HG03432 (cell line): Measurements from ENCODE around the gene CDK10.
"Not testable (repeated sequence)": the region's sequence is repeated elsewhere in the genome, so short reads cannot be mapped to it uniquely, and the experiment has no call there.

ENCODE experiments used
- ATAC-seq: cut with Tn5 transposase; IDR thresholded peaks from one replicate; pipeline ENCODE4 v1.9.1; 2021; ENCODE audit warnings: mild to moderate bottlenecking, moderate library complexity; ENCODE audit not compliant: unreplicated experiment

Gene CDK10

GRCh38 chr16:89686520-89687091, at the start of gene CDK10:
Gene CDK10 (plus strand): TSS chr16:89686689. CDS start chr16:89686711, 22 bp downstream.
- peak; percentile 81 for ATAC-seq

- ATAC-seq: no peak
Observed at GRCh38 chr16:89637379-89637778, 49.1 kb upstream of the CDK10 start.

- ATAC-seq: no peak
Observed at GRCh38 chr16:89638455-89638854, 48.0 kb upstream of the CDK10 start.

- no peak for ATAC-seq
Observed at GRCh38 chr16:89639385-89639784, 47.1 kb upstream of the CDK10 start.

- no peak for ATAC-seq
Observed at GRCh38 chr16:89641458-89642119, 44.9 kb upstream of the CDK10 start.

- no peak for ATAC-seq
Observed at GRCh38 chr16:89642574-89642973, 43.9 kb upstream of the CDK10 start.

- ATAC-seq: no peak
Observed at GRCh38 chr16:89643769-89644300, 42.7 kb upstream of the CDK10 start.

GRCh38 chr16:89645122-89645521, 41.4 kb upstream of the CDK10 start:
- no peak for ATAC-seq

- no peak for ATAC-seq
Observed at GRCh38 chr16:89646270-89646669, 40.2 kb upstream of the CDK10 start.

GRCh38 chr16:89646906-89647305, 39.6 kb upstream of the CDK10 start:
- no peak for ATAC-seq

GRCh38 chr16:89651584-89651983, 34.9 kb upstream of the CDK10 start:
- ATAC-seq: no peak

GRCh38 chr16:89653656-89654295, 32.7 kb upstream of the CDK10 start:
- ATAC-seq: no peak

- ATAC-seq: no peak
Observed at GRCh38 chr16:89655062-89655643, 31.3 kb upstream of the CDK10 start.

GRCh38 chr16:89656435-89657121, 29.9 kb upstream of the CDK10 start:
- ATAC-seq: no peak

- ATAC-seq: peak; percentile 90
Observed at GRCh38 chr16:89657442-89658220, 28.9 kb upstream of the CDK10 start, which contains the start of the genes CHMP1A and SPATA33. Gene CHMP1A (minus strand): TSS chr16:89657708. CDS start chr16:89657588, 120 bp downstream. Gene SPATA33 (plus strand): TSS chr16:89657836. CDS start chr16:89657912, 76 bp downstream.

GRCh38 chr16:89658221-89658879, 28.1 kb upstream of the CDK10 start:
- no peak for ATAC-seq

GRCh38 chr16:89660146-89660545, 26.3 kb upstream of the CDK10 start:
- ATAC-seq: no peak

GRCh38 chr16:89661215-89661614, 25.3 kb upstream of the CDK10 start:
- ATAC-seq: no peak

GRCh38 chr16:89664238-89664637, 22.3 kb upstream of the CDK10 start:
- ATAC-seq: not testable (repeated sequence)

GRCh38 chr16:89667000-89667399, 19.5 kb upstream of the CDK10 start:
- ATAC-seq: not testable (repeated sequence)
